H9 (cell line): ENCODE data around the gene TCP10L. TPM values are rescaled to one million over a fixed set of nuclear protein-coding genes. Genes with fewer than 3 reads are reported as not detected.
"Not testable (repeated sequence)": the region's sequence is repeated elsewhere in the genome, so short reads cannot be mapped to it uniquely, and the experiment has no call there.

ENCODE experiments used
- DNase-seq: peaks from one replicate; pipeline ENCODE4 v3.0.0-alpha.2; 2017
- H2AFZ ChIP-seq: one replicate; pipeline ENCODE4 v1.6.1; 2013; ENCODE audit warnings: mild to moderate bottlenecking, low read length, control low read depth, moderate library complexity
- H2AK5ac ChIP-seq: 2 replicates; pipeline ENCODE4 v1.6.1; 2013; ENCODE audit warnings: low read length, control low read depth, mixed read lengths; ENCODE audit not compliant: insufficient read length
- H2BK120ac ChIP-seq: one replicate; pipeline ENCODE4 v1.6.1; 2013; ENCODE audit warnings: low read depth, mild to moderate bottlenecking, low read length, control low read depth, inconsistent platforms; ENCODE audit not compliant: poor library complexity, severe bottlenecking
- H2BK12ac ChIP-seq: 2 replicates; pipeline ENCODE4 v1.6.1; 2013; ENCODE audit warnings: low read length, control low read depth, mixed read lengths, low read depth; ENCODE audit not compliant: insufficient read length
- H2BK15ac ChIP-seq: 2 replicates; pipeline ENCODE4 v1.6.1; 2013; ENCODE audit warnings: low read depth, low read length, control low read depth
- H2BK20ac ChIP-seq: one replicate; pipeline ENCODE4 v1.6.1; 2013; ENCODE audit warnings: low read depth, mild to moderate bottlenecking, low read length, control low read depth, inconsistent platforms; ENCODE audit not compliant: poor library complexity, severe bottlenecking
- H2BK5ac ChIP-seq: 2 replicates; pipeline ENCODE4 v1.6.1; 2013; ENCODE audit warnings: low read length, control low read depth, mixed read lengths; ENCODE audit not compliant: insufficient read length
- H3K14ac ChIP-seq: 2 replicates; pipeline ENCODE4 v1.6.1; 2013; ENCODE audit warnings: low read length, control low read depth; ENCODE audit not compliant: insufficient read depth
- H3K18ac ChIP-seq: 2 replicates; pipeline ENCODE4 v1.6.1; 2013; ENCODE audit warnings: low read depth, mild to moderate bottlenecking, mixed read lengths, low read length, control low read depth; ENCODE audit not compliant: insufficient read length
- H3K23ac ChIP-seq: 2 replicates; pipeline ENCODE4 v1.6.1; 2013; ENCODE audit warnings: low read length, control low read depth, mixed read lengths, low read depth; ENCODE audit not compliant: insufficient read length
- H3K23me2 ChIP-seq: 2 replicates; pipeline ENCODE4 v1.6.1; 2013; ENCODE audit warnings: low read depth, mild to moderate bottlenecking, mixed read lengths, low read length, control low read depth; ENCODE audit not compliant: insufficient read length, poor library complexity, severe bottlenecking
- H3K27ac ChIP-seq: 2 replicates; pipeline ENCODE4 v1.5.1; 2013; ENCODE audit warnings: low read length, control low read depth, mixed read lengths, low read depth; ENCODE audit not compliant: insufficient read length
- H3K27me3 ChIP-seq: 2 replicates; pipeline ENCODE4 v1.6.1; 2013; ENCODE audit warnings: low read length, control low read depth, inconsistent platforms; ENCODE audit not compliant: insufficient read depth
- H3K4ac ChIP-seq: 2 replicates; pipeline ENCODE4 v1.6.1; 2013; ENCODE audit warnings: low read depth, mild to moderate bottlenecking, control low read depth, inconsistent platforms, low read length, moderate library complexity
- H3K4me1 ChIP-seq: 2 replicates; pipeline ENCODE4 v1.6.1; 2013; ENCODE audit warnings: low read length, control low read depth, inconsistent platforms; ENCODE audit not compliant: insufficient read depth
- H3K4me2 ChIP-seq: 2 replicates; pipeline ENCODE4 v1.6.1; 2013; ENCODE audit warnings: low read length, control low read depth, mixed read lengths; ENCODE audit not compliant: insufficient read length, insufficient read depth
- H3K56ac ChIP-seq: 2 replicates; pipeline ENCODE4 v1.6.1; 2013; ENCODE audit warnings: low read depth, mild to moderate bottlenecking, mixed read lengths, low read length, control low read depth; ENCODE audit not compliant: insufficient read length
- H3K79me1 ChIP-seq: 2 replicates; pipeline ENCODE4 v1.6.1; 2013; ENCODE audit warnings: low read depth, mild to moderate bottlenecking, moderate library complexity, low read length, control low read depth, inconsistent platforms; ENCODE audit not compliant: insufficient read depth, poor library complexity, severe bottlenecking
- H3K79me2 ChIP-seq: 2 replicates; pipeline ENCODE4 v1.6.1; 2013; ENCODE audit warnings: low read length, control low read depth, inconsistent platforms; ENCODE audit not compliant: insufficient read depth
- H3K9ac ChIP-seq: 2 replicates; pipeline ENCODE4 v1.6.1; 2013; ENCODE audit warnings: low read length, control low read depth, mixed read lengths; ENCODE audit not compliant: insufficient read length; ENCODE audit errors: extremely low read depth
- H3K9me3 ChIP-seq: one replicate; pipeline ENCODE4 v1.6.1; 2013; ENCODE audit warnings: low read depth, low read length, inconsistent platforms; ENCODE audit not compliant: control insufficient read depth
- H3T11ph ChIP-seq: one replicate; pipeline ENCODE4 v1.6.1; 2013; ENCODE audit warnings: mild to moderate bottlenecking, low read length, control low read depth, inconsistent platforms
- H4K20me1 ChIP-seq: one replicate; pipeline ENCODE4 v1.6.1; 2013; ENCODE audit not compliant: control insufficient read depth, insufficient read length, insufficient read depth
- H4K5ac ChIP-seq: 2 replicates; pipeline ENCODE4 v1.6.1; 2013; ENCODE audit warnings: low read depth, mild to moderate bottlenecking, mixed read lengths, low read length, control low read depth; ENCODE audit not compliant: insufficient read length
- H4K8ac ChIP-seq: replicated peaks from 2 replicates; pipeline ENCODE4 v1.6.1; 2013; ENCODE audit warnings: low read length, control low read depth, mixed read lengths, low read depth; ENCODE audit not compliant: insufficient read length
- H4K91ac ChIP-seq: 2 replicates; pipeline ENCODE4 v1.6.1; 2013; ENCODE audit warnings: low read depth, mild to moderate bottlenecking, moderate library complexity, mixed read lengths, low read length, control low read depth; ENCODE audit not compliant: insufficient read length
- H3K27ac Mint-ChIP-seq, 3 experiments: 2 replicates in 2 of 3; 3 replicates in 1 of 3; pipeline ENCODE4 v1.8.0; 2020 to 2021; ENCODE audit warnings: mixed read lengths in 3 of 3, mild to moderate bottlenecking in 1 of 3, moderate library complexity in 1 of 3
- H3K27me3 Mint-ChIP-seq: 2 replicates; pipeline ENCODE4 v1.8.0; 2021; ENCODE audit warnings: low read depth, mild to moderate bottlenecking, moderate library complexity, mixed read lengths
- H3K36me3 Mint-ChIP-seq, 3 experiments: 2 replicates in 2 of 3; 3 replicates in 1 of 3; pipeline ENCODE4 v1.8.0; 2020 to 2021; ENCODE audit warnings: low read depth in 3 of 3, mixed read lengths in 3 of 3; ENCODE audit not compliant: insufficient read depth in 1 of 3
- H3K4me1 Mint-ChIP-seq, 2 experiments: 2 replicates each; pipeline ENCODE4 v1.8.0; 2020; ENCODE audit warnings: mixed read lengths in 2 of 2
- H3K4me3 Mint-ChIP-seq, 2 experiments: 2 replicates in 1 of 2; 3 replicates in 1 of 2; pipeline ENCODE4 v1.8.0; 2020 to 2021; ENCODE audit warnings: mild to moderate bottlenecking in 2 of 2, mixed read lengths in 2 of 2, moderate library complexity in 1 of 2
- H3K9me3 Mint-ChIP-seq, 2 experiments: 2 replicates in 1 of 2; 3 replicates in 1 of 2; pipeline ENCODE4 v1.8.0; 2020; ENCODE audit warnings: mild to moderate bottlenecking in 2 of 2, mixed read lengths in 2 of 2, moderate library complexity in 1 of 2
- CTCF ChIP-seq: fragments of 200-600 bp; sonication (generic); conservative IDR thresholded peaks from 3 replicates; pipeline ENCODE4 v1.8.0; 2021; ENCODE audit warnings: antibody characterized with exemption, mild to moderate bottlenecking
- WGBS: extraction: QIAGEN DNeasy Blood & Tissue Kit; methylation state at CpG from one replicate; pipeline ENCODE4 v1.1.7; 2013; ENCODE audit warnings: missing lambda C conversion rate, low lambda C conversion rate, mixed read lengths; ENCODE audit not compliant: insufficient read length; ENCODE audit errors: extremely low coverage; 5-methylcytosine and 5-hydroxymethylcytosine counted together
- total RNA-seq: library from RNA; stranded (reverse); gene quantifications from 2 replicates; pipeline ENCODE4 v1.2.1, GENCODE V29; 2021

The TCP10L gene
- total RNA-seq, 1 experiment from 2014 or later, result 5.1 TPM

- Histone ChIP-seq H4K5ac (no peak overlapping the region), H3K18ac (no peak overlapping the region), H2BK12ac (no peak overlapping the region), H3K4ac (no peak overlapping the region), H3K9me3 (no peaks in the 10 kb centered on the region), H3K79me1 (no peaks in the 10 kb centered on the region), H2BK15ac (no peak overlapping the region), H4K20me1 (no peaks in the 10 kb centered on the region), H3K4me2 (no peak overlapping the region), H3T11ph (no peak overlapping the region), H3K14ac (no peak overlapping the region), H3K23ac (no peak overlapping the region), H3K23me2 (no peaks in the 10 kb centered on the region), H3K56ac (no peak overlapping the region), H3K79me2 (no peaks in the 10 kb centered on the region), H2BK120ac (no peak overlapping the region), H2AFZ (no peak overlapping the region), H3K27me3 (no peaks in the 10 kb centered on the region), H3K27ac (no peak overlapping the region), H2BK5ac (no peak overlapping the region), H2AK5ac (no peak overlapping the region), H2BK20ac (no peak overlapping the region), H3K4me1 (no peaks in the 10 kb centered on the region; the same call in 1 of the 2 replicates), H3K9ac (no peak overlapping the region), H4K91ac (no peak overlapping the region), H4K8ac (no peak overlapping the region)
- no peak for DNase-seq
- Mint-ChIP-seq H3K27me3 (peaks cover 4% of the 10 kb centered on the region), H3K27ac (peak overlapping the region in 1 of 3 experiments; percentile 5; a peak in 2 of 7 replicates), H3K36me3 (peaks cover 8 to 10% (median 9%) of the 10 kb centered on the region in 3 experiments; a peak in 6 of 7 replicates), H3K4me3 (no peak overlapping the region), H3K9me3 (peaks cover 14% of the 10 kb centered on the region in 2 experiments), H3K4me1 (peaks cover 6 to 10% of the 10 kb centered on the region in 2 experiments; a peak in 3 of 4 replicates)
- no peak for TF ChIP-seq CTCF
- no CpG with 5 or more reads among the region's 6 CpGs for WGBS
Measured at GRCh38 chr21:32532636-32533035, 52.7 kb downstream of the TCP10L start.

GRCh38 chr21:32531561-32531960 lies 53.8 kb downstream of the TCP10L start:
- H3K79me2 ChIP-seq, H3K18ac ChIP-seq, H3K14ac ChIP-seq, H3K4me3 Mint-ChIP-seq, H2AK5ac ChIP-seq, H3K9ac ChIP-seq, H4K91ac ChIP-seq, H3K27ac Mint-ChIP-seq, H4K20me1 ChIP-seq, DNase-seq, H3K79me1 ChIP-seq, H2BK20ac ChIP-seq, H3K56ac ChIP-seq, H3K36me3 Mint-ChIP-seq, H3K27ac ChIP-seq, H4K8ac ChIP-seq, H3K9me3 ChIP-seq, H3T11ph ChIP-seq, H2BK5ac ChIP-seq, H3K23me2 ChIP-seq, H2BK120ac ChIP-seq, H3K4me2 ChIP-seq, H3K4me1 Mint-ChIP-seq, H3K23ac ChIP-seq, H2BK12ac ChIP-seq, H2BK15ac ChIP-seq, H3K4me1 ChIP-seq, H3K4ac ChIP-seq, H3K27me3 ChIP-seq, H4K5ac ChIP-seq, H2AFZ ChIP-seq, H3K27me3 Mint-ChIP-seq: not testable (repeated sequence)
- WGBS, result no CpG with 5 or more reads among the region's 3 CpGs
- peaks cover 14% of the 10 kb centered on the region in 2 experiments for H3K9me3 Mint-ChIP-seq
